GM21723 (cell line): ENCODE results near the gene DNAAF9.
"Not testable (repeated sequence)": the region's sequence is repeated elsewhere in the genome, so short reads cannot be mapped to it uniquely, and the experiment has no call there.

Experiments used
- ATAC-seq: cut with Tn5 transposase; IDR thresholded peaks from one replicate; pipeline ENCODE4 v1.9.1; 2021; ENCODE audit warnings: mild to moderate bottlenecking, moderate library complexity; ENCODE audit not compliant: unreplicated experiment

Gene DNAAF9

DNA sequence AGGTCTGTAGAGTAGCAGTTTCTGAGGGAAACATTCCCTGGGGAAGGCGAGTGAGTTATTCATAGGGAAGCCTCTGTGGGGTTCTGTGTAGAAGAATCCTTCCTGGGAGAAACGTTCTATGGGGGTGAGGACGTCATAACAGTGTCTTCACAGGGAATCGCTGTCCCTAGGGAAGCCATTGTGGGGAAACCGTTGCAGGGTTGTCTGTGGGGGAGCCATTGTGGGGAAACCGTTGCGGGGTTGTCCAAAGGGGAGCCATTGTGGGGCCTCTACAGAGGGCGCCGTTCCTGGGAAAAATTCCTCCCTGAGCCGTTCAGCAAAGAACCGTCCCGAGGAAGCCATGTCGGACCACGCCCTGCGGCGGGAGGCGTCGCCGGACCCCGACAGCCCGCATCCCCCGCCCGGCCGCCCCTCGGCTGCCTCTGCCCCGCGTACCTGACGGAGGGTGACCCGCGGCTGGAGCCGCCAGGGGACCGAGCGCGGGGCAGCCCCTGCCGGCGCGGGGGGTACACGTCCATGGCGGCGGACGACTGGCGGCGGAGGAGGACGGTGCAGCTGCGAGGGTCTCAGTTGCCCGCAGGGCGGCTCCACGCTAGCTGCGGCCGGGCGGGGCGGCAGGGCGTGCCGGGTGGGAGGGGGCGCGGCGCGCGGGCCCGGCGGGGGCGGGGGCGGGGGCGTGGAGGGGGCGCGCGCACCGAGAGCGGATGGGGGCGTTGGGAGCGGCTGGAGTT lies at the start of gene DNAAF9:
DNAAF9 (minus strand) TSS at position 630 of the 731 bp plus-strand sequence; CDS start at position 518, 112 bp downstream.
- ATAC-seq: peak; percentile 51

- no peak for ATAC-seq
Measured at GRCh38 chr20:3456648-3457047, 49.2 kb upstream of the DNAAF9 start.

- ATAC-seq: no peak
Measured at GRCh38 chr20:3454831-3455230, 47.4 kb upstream of the DNAAF9 start.

- no peak for ATAC-seq
Measured at GRCh38 chr20:3452690-3453089, 45.2 kb upstream of the DNAAF9 start.

DNA sequence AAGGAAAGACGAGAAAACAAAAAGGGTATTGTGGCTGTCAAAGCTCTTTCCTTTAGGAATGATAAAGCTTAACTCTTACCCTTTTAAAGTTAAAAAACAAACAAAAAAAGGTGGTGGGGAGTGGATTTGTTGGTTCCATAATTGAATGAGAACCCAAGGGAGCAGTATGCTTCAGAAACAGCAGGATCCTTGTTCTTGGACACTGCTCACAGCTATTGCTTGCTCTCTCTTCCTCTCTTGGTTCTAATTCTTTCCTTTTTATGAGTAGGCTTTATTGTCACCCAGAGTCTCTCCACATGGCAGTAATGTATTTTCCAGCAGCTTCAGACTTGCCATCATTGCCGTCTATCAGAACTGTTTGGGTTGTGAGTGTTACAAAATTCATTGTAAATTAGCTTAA lies 44.7 kb upstream of the DNAAF9 start:
- no peak for ATAC-seq

DNA sequence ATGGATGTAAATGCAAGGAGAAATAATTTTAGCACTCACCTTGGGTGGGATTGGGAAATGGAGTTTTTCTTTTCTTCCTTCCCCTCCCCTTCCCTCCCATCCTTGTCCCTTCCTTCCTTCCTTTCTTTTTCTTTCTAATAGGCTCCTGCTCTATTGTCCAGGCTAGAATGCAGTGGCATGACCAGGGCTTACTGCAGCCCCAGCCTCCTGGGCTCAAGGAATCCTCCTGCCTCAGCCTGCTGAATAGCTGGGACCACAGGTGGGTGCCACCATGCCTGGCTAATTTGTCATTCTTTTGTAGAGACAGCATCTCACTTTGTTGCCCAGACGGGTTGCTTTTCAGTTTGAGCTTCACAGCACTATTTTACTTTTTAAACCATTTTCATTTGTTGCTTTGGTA lies 41.9 kb upstream of the DNAAF9 start:
- no peak for ATAC-seq

- ATAC-seq: no peak
Measured at GRCh38 chr20:3447321-3447720, 39.9 kb upstream of the DNAAF9 start.

- ATAC-seq: no peak
Measured at GRCh38 chr20:3446779-3447178, 39.3 kb upstream of the DNAAF9 start.

DNA sequence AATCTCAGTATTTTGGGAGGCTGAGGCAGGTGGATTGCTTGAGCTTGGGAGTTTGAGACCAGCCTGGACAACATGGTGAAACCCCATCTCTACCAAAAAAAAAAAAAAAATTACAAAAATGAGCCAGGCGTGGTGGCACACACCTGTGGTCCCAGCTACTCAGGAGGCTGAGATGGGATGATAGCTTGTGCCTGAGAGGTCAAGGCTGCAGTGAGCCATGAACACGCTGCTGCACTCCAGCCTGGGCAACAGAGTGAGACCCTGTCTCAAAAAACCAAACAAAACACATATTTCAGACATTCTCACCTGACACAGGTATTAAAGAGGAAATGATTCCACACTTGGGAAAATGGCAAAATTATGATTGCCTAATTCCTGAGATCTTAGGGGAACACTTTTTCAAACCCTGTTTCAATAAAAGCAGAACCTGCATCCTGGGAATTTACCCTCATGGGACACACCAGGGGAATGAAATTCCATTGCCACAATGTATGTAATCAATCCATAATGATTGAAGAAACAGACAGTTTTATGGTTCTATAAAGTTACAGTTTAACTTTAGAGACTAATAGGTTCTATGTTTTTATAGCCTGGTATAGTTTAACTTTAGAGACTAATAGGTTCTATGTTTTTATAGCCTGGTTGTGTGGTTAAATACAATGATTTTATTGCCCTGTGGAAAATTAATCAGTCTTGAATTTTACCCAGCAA lies 29.6 kb upstream of the DNAAF9 start:
- no peak for ATAC-seq

GRCh38 chr20:3434232-3434631 lies 26.8 kb upstream of the DNAAF9 start:
- no peak for ATAC-seq

GRCh38 chr20:3433744-3434143 lies 26.3 kb upstream of the DNAAF9 start:
- ATAC-seq: no peak

DNA sequence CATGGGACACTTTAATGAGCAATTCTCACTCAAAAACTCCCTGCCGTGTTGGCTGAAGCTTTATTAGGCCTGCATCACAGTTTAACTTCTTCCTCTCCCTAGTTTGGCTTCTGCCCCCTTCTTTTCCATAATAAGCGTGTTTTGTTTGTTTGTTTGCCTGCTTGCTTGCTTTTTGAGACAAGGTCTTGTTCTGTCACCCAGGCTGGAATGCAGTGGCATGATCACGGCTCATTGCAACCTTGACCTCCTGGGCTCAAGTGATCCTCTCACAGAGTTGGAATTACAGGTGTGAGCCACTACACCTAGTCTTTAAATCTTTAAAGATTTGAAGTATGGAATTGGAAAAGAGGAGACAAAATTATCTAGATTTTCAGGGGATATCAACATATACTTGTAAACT lies 25.4 kb upstream of the DNAAF9 start:
- ATAC-seq: no peak

DNA sequence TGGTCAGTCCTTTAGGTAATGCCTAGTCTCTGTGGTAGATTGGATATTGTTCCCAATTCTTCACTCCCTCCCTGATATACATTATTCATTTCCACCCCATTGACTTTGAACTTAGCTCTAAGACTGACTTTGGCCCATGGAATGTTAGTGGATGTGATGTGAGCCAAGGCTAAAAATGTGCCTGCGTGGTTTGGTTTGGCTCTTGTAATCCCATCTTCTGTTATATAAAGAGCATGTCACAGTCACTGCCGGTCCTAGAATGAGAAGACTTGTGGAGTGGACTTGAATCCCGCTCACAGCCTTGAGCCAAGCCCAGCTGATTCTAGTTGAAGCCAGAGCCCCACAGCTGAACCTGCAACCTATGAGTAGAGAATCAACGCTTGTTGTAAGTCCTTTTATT lies 23.6 kb upstream of the DNAAF9 start:
- ATAC-seq: no peak

GRCh38 chr20:3430376-3431069 lies 23.1 kb upstream of the DNAAF9 start:
- peak; percentile 96 for ATAC-seq

GRCh38 chr20:3426766-3427165 lies 19.3 kb upstream of the DNAAF9 start:
- ATAC-seq: not testable (repeated sequence)

- no peak for ATAC-seq
Measured at GRCh38 chr20:3423126-3423525, 15.7 kb upstream of the DNAAF9 start.

DNA sequence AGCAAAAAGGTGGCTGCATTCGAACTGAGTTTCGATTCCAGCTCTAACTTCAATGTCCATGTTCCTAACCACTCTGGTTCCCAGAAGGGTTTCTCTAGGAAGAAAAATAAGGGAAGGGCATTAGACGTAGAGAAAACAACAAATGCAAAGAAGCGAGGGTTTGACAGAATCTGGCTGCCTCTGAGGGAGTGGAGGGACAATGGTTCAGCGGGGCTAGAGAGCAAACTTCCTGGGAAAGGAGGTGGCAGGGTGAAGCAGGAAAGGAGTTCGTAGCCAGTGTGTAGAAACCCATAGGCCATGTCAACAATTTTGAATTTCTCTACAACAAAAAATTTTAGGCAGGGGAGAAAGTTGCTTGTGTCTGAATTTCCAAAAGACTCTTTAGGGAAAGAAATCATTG lies 14.5 kb upstream of the DNAAF9 start:
- no peak for ATAC-seq

DNA sequence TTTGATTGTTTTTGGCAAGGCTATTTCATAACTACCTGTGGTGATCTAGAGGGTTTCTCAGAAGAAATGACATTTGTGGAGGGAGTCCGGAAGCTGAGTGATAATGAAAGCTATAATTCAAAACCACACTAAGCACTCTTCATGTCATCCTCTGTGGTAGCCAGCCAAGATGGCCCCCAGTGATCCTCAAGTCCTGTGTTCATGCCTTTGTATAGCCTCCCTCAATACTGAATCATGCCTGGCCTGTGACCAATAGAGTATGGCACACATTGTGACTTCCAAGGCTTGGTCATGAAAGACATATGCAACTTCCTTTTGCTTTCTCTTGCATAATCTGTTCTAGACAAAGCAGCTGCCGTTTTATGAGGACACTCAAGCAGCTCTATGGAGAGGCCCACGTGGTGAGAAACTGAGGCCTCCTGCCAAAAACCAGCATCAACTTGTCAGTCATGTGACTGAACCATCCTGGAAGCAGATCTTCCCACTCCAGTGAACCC lies 12.8 kb upstream of the DNAAF9 start:
- ATAC-seq: peak; percentile 99

- not testable (repeated sequence) for ATAC-seq
Measured at GRCh38 chr20:3418161-3418560, 10.7 kb upstream of the DNAAF9 start.

GRCh38 chr20:3414122-3414521 lies 6.7 kb upstream of the DNAAF9 start:
- ATAC-seq: no peak

DNA sequence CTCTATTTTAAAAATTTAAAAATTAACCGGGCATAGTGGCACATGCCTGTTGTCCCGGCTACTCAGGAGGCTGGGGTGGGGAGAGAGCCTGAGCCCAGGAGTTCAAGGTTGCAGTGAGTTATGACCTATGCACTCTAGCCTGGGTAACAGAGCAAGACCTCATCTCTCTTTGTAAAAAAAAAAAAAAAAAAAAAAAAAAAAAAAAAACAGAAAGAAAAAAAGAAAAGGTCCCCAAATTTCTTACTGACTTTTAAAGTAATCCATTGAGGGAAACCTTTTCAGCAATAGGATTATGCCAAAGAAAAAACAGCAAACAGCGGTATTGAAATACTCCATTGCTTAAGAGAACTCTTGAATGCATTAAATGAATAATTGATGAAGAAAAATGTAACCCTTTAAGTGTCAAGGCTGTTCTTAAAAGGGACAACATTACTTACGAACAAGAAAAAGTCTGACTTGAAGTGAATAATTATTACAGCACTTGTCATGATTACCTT lies 6.0 kb upstream of the DNAAF9 start:
- no peak for ATAC-seq
